Left ventricle myocardium inferior (tissue), 1 donor: ENCODE measurements around the gene PSMC4. TPM values are rescaled to one million over a fixed set of nuclear protein-coding genes. Genes with fewer than 3 reads are reported as not detected.

Experiments
- DNase-seq: peaks from one replicate; pipeline ENCODE4 v3.0.0-alpha.2; 2020
- H3K27ac ChIP-seq: fragments of 200-600 bp; replicated peaks from 2 replicates; pipeline ENCODE4 v1.8.0; 2021
- H3K27me3 ChIP-seq: fragments of 200-600 bp; 2 replicates; pipeline ENCODE4 v1.8.0; 2021; ENCODE audit warnings: low read depth
- H3K36me3 ChIP-seq: fragments of 200-600 bp; 2 replicates; pipeline ENCODE4 v1.8.0; 2021
- H3K4me1 ChIP-seq: fragments of 200-600 bp; 2 replicates; pipeline ENCODE4 v1.8.0; 2021
- H3K4me3 ChIP-seq: fragments of 200-600 bp; 2 replicates; pipeline ENCODE4 v1.8.0; 2021; ENCODE audit warnings: mild to moderate bottlenecking, moderate library complexity
- H3K9me3 ChIP-seq: fragments of 200-600 bp; replicated peaks from 2 replicates; pipeline ENCODE4 v1.8.0; 2021
- intact Hi-C: fragments of 100-400 bp; cut with micrococcal nuclease; formaldehyde crosslinking; loops from one replicate; pipeline ENCODE4 v1.11.0; 2022
- total RNA-seq: library from RNA; stranded (reverse); fragmentation: NEBNext Ultra II Directional; extraction: Animal tissue kit (Norgen Biotek cat#: 25700); gene quantifications from one replicate; pipeline ENCODE4 v1.2.1, GENCODE V29; 2021
- TF ChIP-seq, protein P1 (sequence below): fragments of 200-600 bp; IDR thresholded peaks from 2 replicates; pipeline ENCODE4 v1.8.0; 2021; ENCODE audit warnings: antibody characterized with exemption, mild to moderate bottlenecking, borderline replicate concordance
- donor health status: DM: no; HTN: yes; CAD: no; lungs with severe emphysema.

The PSMC4 gene
- total RNA-seq, 1 donor from 2014 or later: 70.7 TPM

DNA sequence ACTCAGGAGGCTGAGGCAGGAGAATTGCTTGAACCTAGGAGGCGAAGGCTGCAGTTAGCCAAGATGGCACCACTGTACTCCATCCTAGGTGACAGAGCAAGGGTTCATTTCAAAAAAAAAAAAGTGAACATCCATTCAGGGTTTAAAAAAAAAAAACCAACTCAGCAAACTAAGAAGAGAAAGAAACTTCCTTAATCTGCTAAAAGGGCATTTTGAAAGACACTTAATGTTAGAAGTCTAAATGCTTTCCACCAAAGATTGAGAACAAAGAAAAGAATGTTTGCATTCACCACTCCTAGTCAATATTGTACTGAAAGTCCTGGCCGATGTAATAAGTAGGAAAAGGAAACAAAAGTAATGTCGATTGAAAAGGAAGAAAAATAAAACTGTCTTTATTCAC is 7.1 kb upstream of the PSMC4 start:
- Histone ChIP-seq H3K36me3 (no peaks in the 10 kb centered on the region), H3K9me3 (no peaks in the 10 kb centered on the region), H3K4me1 (no peaks in the 10 kb centered on the region), H3K27ac (no peak overlapping the region), H3K27me3 (no peaks in the 10 kb centered on the region), H3K4me3 (no peak overlapping the region)
- intact Hi-C loops: no loop called here
- no peak for DNase-seq
- TF ChIP-seq, protein P1, sequence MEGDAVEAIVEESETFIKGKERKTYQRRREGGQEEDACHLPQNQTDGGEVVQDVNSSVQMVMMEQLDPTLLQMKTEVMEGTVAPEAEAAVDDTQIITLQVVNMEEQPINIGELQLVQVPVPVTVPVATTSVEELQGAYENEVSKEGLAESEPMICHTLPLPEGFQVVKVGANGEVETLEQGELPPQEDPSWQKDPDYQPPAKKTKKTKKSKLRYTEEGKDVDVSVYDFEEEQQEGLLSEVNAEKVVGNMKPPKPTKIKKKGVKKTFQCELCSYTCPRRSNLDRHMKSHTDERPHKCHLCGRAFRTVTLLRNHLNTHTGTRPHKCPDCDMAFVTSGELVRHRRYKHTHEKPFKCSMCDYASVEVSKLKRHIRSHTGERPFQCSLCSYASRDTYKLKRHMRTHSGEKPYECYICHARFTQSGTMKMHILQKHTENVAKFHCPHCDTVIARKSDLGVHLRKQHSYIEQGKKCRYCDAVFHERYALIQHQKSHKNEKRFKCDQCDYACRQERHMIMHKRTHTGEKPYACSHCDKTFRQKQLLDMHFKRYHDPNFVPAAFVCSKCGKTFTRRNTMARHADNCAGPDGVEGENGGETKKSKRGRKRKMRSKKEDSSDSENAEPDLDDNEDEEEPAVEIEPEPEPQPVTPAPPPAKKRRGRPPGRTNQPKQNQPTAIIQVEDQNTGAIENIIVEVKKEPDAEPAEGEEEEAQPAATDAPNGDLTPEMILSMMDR: no peak

DNA sequence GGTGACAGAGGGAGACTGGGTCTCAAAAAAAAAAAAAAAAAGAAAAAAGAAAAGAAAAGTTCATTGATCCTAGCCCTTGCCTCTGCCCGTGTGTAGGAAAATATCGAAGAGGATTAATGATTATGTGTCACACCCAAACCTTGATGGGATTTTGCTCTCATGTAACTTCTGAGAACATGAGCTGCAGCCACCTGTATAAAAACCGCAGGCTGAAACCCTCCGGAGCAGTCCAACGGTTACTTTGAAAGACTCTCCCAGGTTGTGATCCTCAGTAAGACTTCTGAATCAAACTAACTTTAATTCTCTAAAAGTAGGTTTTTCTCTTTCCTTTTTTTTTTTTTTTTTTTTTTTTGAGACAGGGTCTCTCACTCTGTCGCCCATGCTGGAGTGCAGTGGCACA is 4.3 kb upstream of the PSMC4 start:
- Histone ChIP-seq H3K27ac (no peak overlapping the region), H3K4me1 (peaks cover 18% of the 10 kb centered on the region), H3K36me3 (no peaks in the 10 kb centered on the region), H3K4me3 (no peak overlapping the region), H3K9me3 (no peaks in the 10 kb centered on the region), H3K27me3 (no peaks in the 10 kb centered on the region)
- DNase-seq: no peak
- intact Hi-C loops: no loop called here
- TF ChIP-seq, protein P1: no peak

DNA sequence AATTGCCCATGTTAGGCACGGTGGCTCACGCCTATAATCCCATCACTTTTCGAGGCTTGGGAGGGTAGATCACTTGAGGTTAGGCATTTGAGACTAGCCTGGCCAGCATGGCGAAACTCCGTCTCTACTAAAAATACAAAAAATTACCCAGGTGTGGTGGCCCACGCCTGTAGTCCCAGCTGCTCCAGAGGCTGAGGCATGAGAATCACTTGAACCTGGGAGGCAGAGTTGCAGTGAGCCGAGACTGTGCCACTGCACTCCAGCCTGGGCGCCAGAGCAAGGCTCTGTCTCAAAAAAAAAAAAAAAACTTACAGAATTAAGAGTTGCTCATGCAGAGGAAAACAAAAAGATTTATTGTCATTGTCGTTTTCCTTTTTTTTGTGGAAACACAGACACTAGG is 3.4 kb upstream of the PSMC4 start:
- Histone ChIP-seq H3K4me3 (no peak overlapping the region), H3K4me1 (peaks cover 28% of the 10 kb centered on the region), H3K36me3 (peaks cover 5% of the 10 kb centered on the region), H3K27ac (no peak overlapping the region), H3K9me3 (no peaks in the 10 kb centered on the region), H3K27me3 (no peaks in the 10 kb centered on the region)
- intact Hi-C loops: no loop called here
- no peak for DNase-seq
- TF ChIP-seq, protein P1: no peak

DNA sequence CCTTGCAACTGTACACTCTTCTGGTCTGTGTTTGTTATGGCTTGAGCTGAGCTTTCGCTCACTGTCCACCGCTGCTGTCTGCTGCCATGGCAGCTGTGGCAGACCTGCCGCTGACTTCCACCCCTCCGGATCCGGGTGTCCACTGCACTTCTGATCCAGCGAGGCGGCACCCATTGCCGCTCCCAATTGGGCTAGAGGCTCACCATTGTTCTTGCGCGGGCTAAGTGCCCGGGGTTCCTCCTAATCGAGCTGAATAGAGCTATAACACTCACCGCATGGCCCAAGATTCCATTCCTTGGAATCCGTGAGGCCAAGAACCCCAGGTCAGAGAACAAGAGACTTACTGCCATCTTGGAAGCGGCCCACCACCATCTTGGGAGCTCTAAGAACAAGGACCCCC is 2.2 kb upstream of the PSMC4 start:
- Histone ChIP-seq H3K27ac (no peak overlapping the region), H3K4me3 (no peak overlapping the region), H3K36me3 (peaks cover 18% of the 10 kb centered on the region), H3K9me3 (no peaks in the 10 kb centered on the region), H3K27me3 (no peaks in the 10 kb centered on the region), H3K4me1 (peaks cover 35% of the 10 kb centered on the region)
- TF ChIP-seq, protein P1: no peak
- DNase-seq: no peak
- intact Hi-C loops: no loop called here

DNA sequence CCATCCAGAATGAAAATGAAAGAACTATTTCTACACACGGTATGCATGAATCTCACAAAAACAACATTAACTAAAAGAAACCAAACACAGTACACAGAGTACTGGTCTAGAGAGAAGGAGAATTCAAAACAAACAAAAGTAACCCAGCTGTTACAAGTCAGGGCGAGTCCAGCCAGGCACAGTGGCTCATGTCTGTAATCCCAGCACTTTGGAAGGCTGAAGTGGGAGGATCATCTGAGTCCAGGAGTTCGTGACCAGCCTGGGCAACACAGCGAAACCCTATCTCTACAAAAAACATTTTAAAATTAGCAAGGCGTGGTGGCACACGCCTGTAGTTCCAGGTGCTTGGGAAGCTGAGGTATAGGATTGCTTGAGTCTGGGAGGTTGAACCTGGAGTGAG is 1.7 kb upstream of the PSMC4 start:
- no peaks in the 10 kb centered on the region for H3K9me3 ChIP-seq
- H3K27me3 ChIP-seq: no peaks in the 10 kb centered on the region
- TF ChIP-seq, protein P1: no peak
- peaks cover 22% of the 10 kb centered on the region for H3K36me3 ChIP-seq
- DNase-seq: no peak
- H3K4me3 ChIP-seq: no peak overlapping the region
- intact Hi-C loops: no loop called here
- H3K27ac ChIP-seq: no peak overlapping the region
- peaks cover 35% of the 10 kb centered on the region for H3K4me1 ChIP-seq
